BE2C (cell line): Measurements from ENCODE around the gene QSOX2.
A peak's percentile ranks its signal among the peaks of the same experiment; 100 is the strongest.

Source experiments
- DNase-seq: peaks from one replicate; pipeline ENCODE4 v3.0.0-alpha.2; 2020
- H3K27me3 ChIP-seq: fragments of 250-450 bp; sonication (Bioruptor Pico); 2 replicates; pipeline ENCODE4 v1.5.1; 2020; ENCODE audit warnings: mild to moderate bottlenecking
- H3K36me3 ChIP-seq: fragments of 250-450 bp; sonication (Bioruptor Pico); 2 replicates; pipeline ENCODE4 v1.5.1; 2020; ENCODE audit warnings: mild to moderate bottlenecking
- H3K4me1 ChIP-seq: fragments of 250-450 bp; sonication (Bioruptor Pico); 2 replicates; pipeline ENCODE4 v1.5.1; 2020
- H3K4me3 ChIP-seq: 2 replicates; pipeline ENCODE4 v1.5.1; 2011; ENCODE audit warnings: low read depth, low read length
- H3K9me3 ChIP-seq: fragments of 250-450 bp; sonication (Bioruptor Pico); 2 replicates; pipeline ENCODE4 v1.5.1; 2020
- CTCF ChIP-seq: IDR thresholded peaks from 2 replicates; pipeline ENCODE4 v1.5.1; 2012; ENCODE audit warnings: mild to moderate bottlenecking, low read depth, low read length

QSOX2 gene

GRCh38 chr9:136258786-136259516 lies 13.3 kb upstream of the QSOX2 start:
- Histone ChIP-seq H3K27me3 (no peaks in the 10 kb centered on the region), H3K36me3 (no peaks in the 10 kb centered on the region), H3K9me3 (no peaks in the 10 kb centered on the region), H3K4me1 (peaks cover 8% of the 10 kb centered on the region), H3K4me3 (no peak overlapping the region)
- no peak for DNase-seq
- no peak for TF ChIP-seq CTCF

- Histone ChIP-seq H3K27me3 (no peaks in the 10 kb centered on the region), H3K9me3 (no peaks in the 10 kb centered on the region), H3K4me1 (peaks cover 8% of the 10 kb centered on the region), H3K36me3 (no peaks in the 10 kb centered on the region), H3K4me3 (no peak overlapping the region)
- DNase-seq, result no peak
- no peak for TF ChIP-seq CTCF
Observed at GRCh38 chr9:136258299-136258625, 12.7 kb upstream of the QSOX2 start.

- no peak for TF ChIP-seq CTCF
- no peaks in the 10 kb centered on the region for H3K36me3 ChIP-seq
- H3K9me3 ChIP-seq, result no peaks in the 10 kb centered on the region
- no peak overlapping the region for H3K4me3 ChIP-seq
- no peaks in the 10 kb centered on the region for H3K27me3 ChIP-seq
- no peak for DNase-seq
- H3K4me1 ChIP-seq, result peaks cover 8% of the 10 kb centered on the region
Observed at GRCh38 chr9:136257381-136258298, 12.0 kb upstream of the QSOX2 start.

- Histone ChIP-seq H3K4me3 (no peak overlapping the region), H3K27me3 (no peaks in the 10 kb centered on the region), H3K36me3 (no peaks in the 10 kb centered on the region), H3K9me3 (no peaks in the 10 kb centered on the region), H3K4me1 (peaks cover 8% of the 10 kb centered on the region)
- peak; percentile 35 for TF ChIP-seq CTCF
- no peak for DNase-seq
Observed at GRCh38 chr9:136255896-136256890, 10.6 kb upstream of the QSOX2 start.

GRCh38 chr9:136255166-136255538 lies 9.5 kb upstream of the QSOX2 start:
- H3K27me3 ChIP-seq, result no peaks in the 10 kb centered on the region

More at GRCh38 chr9:136255166-136255538, 9.5 kb upstream of the QSOX2 start:
- Histone ChIP-seq H3K4me1 (peaks cover 8% of the 10 kb centered on the region), H3K9me3 (no peaks in the 10 kb centered on the region), H3K36me3 (no peaks in the 10 kb centered on the region), H3K4me3 (no peak overlapping the region)
- no peak for DNase-seq
- TF ChIP-seq CTCF, result no peak
